ENCODE data around the gene APC2. TPM values are rescaled to one million over a fixed set of nuclear protein-coding genes. Genes with fewer than 3 reads are reported as not detected.
"Not testable (repeated sequence)": the region's sequence is repeated elsewhere in the genome, so short reads cannot be mapped to it uniquely, and the experiment has no call there.

APC2 gene
- polyA plus RNA-seq, 1 donor: 1.3 TPM

- no peak for DNase-seq
Measured at GRCh38 chr19:1427221-1427920, 22.6 kb upstream of the APC2 start.

GRCh38 chr19:1428738-1429391, 21.1 kb upstream of the APC2 start:
- DNase-seq: no peak

- DNase-seq: no peak
Measured at GRCh38 chr19:1429750-1430149, 20.2 kb upstream of the APC2 start.

GRCh38 chr19:1430246-1430645, 19.7 kb upstream of the APC2 start:
- DNase-seq: no peak

- DNase-seq: no peak
Measured at GRCh38 chr19:1431759-1432506, 18.0 kb upstream of the APC2 start.

GRCh38 chr19:1432507-1432887, 17.4 kb upstream of the APC2 start:
- DNase-seq: no peak

GRCh38 chr19:1433119-1434039, 16.5 kb upstream of the APC2 start:
- DNase-seq: no peak

GRCh38 chr19:1434040-1434366, 15.9 kb upstream of the APC2 start:
- no peak for DNase-seq

- DNase-seq: no peak
Measured at GRCh38 chr19:1434577-1435060, 15.3 kb upstream of the APC2 start.

GRCh38 chr19:1435378-1435989, 14.4 kb upstream of the APC2 start:
- DNase-seq: no peak

- DNase-seq: no peak
Measured at GRCh38 chr19:1437609-1438008, 12.3 kb upstream of the APC2 start.

- DNase-seq: peak; percentile 92
Measured at GRCh38 chr19:1438035-1438932, 11.6 kb upstream of the APC2 start, which contains the start of gene RPS15. Gene RPS15, plus strand, starts transcription at chr19:1438396. Its CDS starts 30 bp downstream, at chr19:1438426.

GRCh38 chr19:1438933-1439354, 11.0 kb upstream of the APC2 start:
- DNase-seq: no peak

- DNase-seq: not testable (repeated sequence)
Measured at GRCh38 chr19:1439525-1440417, 10.2 kb upstream of the APC2 start.

GRCh38 chr19:1440418-1440801, 9.5 kb upstream of the APC2 start:
- no peak for DNase-seq

GRCh38 chr19:1441022-1441426, 8.9 kb upstream of the APC2 start:
- DNase-seq: no peak

GRCh38 chr19:1441677-1442438, 8.1 kb upstream of the APC2 start:
- no peak for DNase-seq

- no peak for DNase-seq
Measured at GRCh38 chr19:1445185-1445931, 4.6 kb upstream of the APC2 start.
